Neural cell (in vitro differentiated cells): ENCODE results near the gene LDHD. TPM values are rescaled to one million over a fixed set of nuclear protein-coding genes. Genes with fewer than 3 reads are reported as not detected.
A peak's percentile ranks its signal among the peaks of the same experiment; 100 is the strongest.

ENCODE experiments used
- H2AFZ ChIP-seq: fragments of 200-600, 300-800 bp; sonication (generic), shearing (Covaris generic); 2 replicates; pipeline ENCODE4 v1.6.0; 2014; ENCODE audit warnings: low read depth, mild to moderate bottlenecking, antibody characterized with exemption, low read length, moderate library complexity
- H3F3A ChIP-seq: fragments of 200-600 bp; shearing (Covaris generic); 2 replicates; pipeline ENCODE4 v1.6.1; 2016; ENCODE audit warnings: mild to moderate bottlenecking, moderate library complexity, mixed read lengths, antibody characterized with exemption, low read length; ENCODE audit not compliant: insufficient read depth, poor library complexity, severe bottlenecking
- H3K27ac ChIP-seq: fragments of 200-600, 300-800 bp; sonication (generic), shearing (Covaris generic); 2 replicates; pipeline ENCODE4 v1.5.1; 2014; ENCODE audit warnings: mild to moderate bottlenecking, low read length, moderate library complexity
- H3K27me3 ChIP-seq: fragments of 300-800, 200-600 bp; sonication (generic), shearing (Covaris generic); 2 replicates; pipeline ENCODE4 v1.6.0; 2014; ENCODE audit warnings: mild to moderate bottlenecking, low read depth, low read length, moderate library complexity; ENCODE audit not compliant: insufficient read depth
- H3K36me3 ChIP-seq: fragments of 300-800, 200-600 bp; sonication (generic), shearing (Covaris generic); 2 replicates; pipeline ENCODE4 v1.5.1; 2014; ENCODE audit warnings: mild to moderate bottlenecking, antibody characterized with exemption, low read length, moderate library complexity; ENCODE audit not compliant: insufficient read depth
- H3K4me2 ChIP-seq: fragments of 300-800, 200-600 bp; sonication (generic), shearing (Covaris generic); 2 replicates; pipeline ENCODE4 v1.6.0; 2014; ENCODE audit warnings: mild to moderate bottlenecking, low read length
- H3K4me3 ChIP-seq: fragments of 300-800, 200-600 bp; sonication (generic), shearing (Covaris generic); 2 replicates; pipeline ENCODE4 v1.5.1; 2014; ENCODE audit warnings: mild to moderate bottlenecking, low read length, moderate library complexity
- H3K79me2 ChIP-seq: fragments of 200-600 bp; shearing (Covaris generic); replicated peaks from 2 replicates; pipeline ENCODE4 v1.6.0; 2014; ENCODE audit warnings: mild to moderate bottlenecking, low read length, moderate library complexity; ENCODE audit not compliant: insufficient read depth
- H3K9ac ChIP-seq: fragments of 300-800, 200-600 bp; sonication (generic), shearing (Covaris generic); 2 replicates; pipeline ENCODE4 v1.6.1; 2016; ENCODE audit warnings: mild to moderate bottlenecking, low read length, mixed read lengths
- H3K9me2 ChIP-seq: fragments of 200-600 bp; shearing (Covaris generic); 2 replicates; pipeline ENCODE4 v1.6.1; 2016; ENCODE audit warnings: mild to moderate bottlenecking, low read length, mixed read lengths; ENCODE audit not compliant: insufficient read depth
- H3K9me3 ChIP-seq: fragments of 200-600, 300-800 bp; sonication (generic), shearing (Covaris generic); 2 replicates; pipeline ENCODE4 v1.6.1; 2016; ENCODE audit warnings: mild to moderate bottlenecking, mixed run types, low read length, moderate library complexity, mixed read lengths
- H4K20me1 ChIP-seq: fragments of 200-600 bp; shearing (Covaris generic); 2 replicates; pipeline ENCODE4 v1.6.1; 2016; ENCODE audit warnings: mild to moderate bottlenecking, mixed run types; ENCODE audit not compliant: insufficient read depth
- EP300 ChIP-seq: fragments of 450-650 bp; conservative IDR thresholded peaks from 2 replicates; pipeline ENCODE4 v1.6.1; 2014; ENCODE audit warnings: antibody characterized with exemption, mild to moderate bottlenecking, moderate library complexity; ENCODE audit not compliant: poor library complexity, severe bottlenecking
- EZH2 ChIP-seq: fragments of 200-600, 300-800 bp; shearing (Covaris generic), sonication (generic); IDR thresholded peaks from 2 replicates; pipeline ENCODE4 v1.6.1; 2014; ENCODE audit warnings: antibody characterized with exemption, low read length, borderline replicate concordance, mild to moderate bottlenecking; ENCODE audit not compliant: insufficient read depth, poor library complexity, severe bottlenecking
- MXI1 ChIP-seq: fragments of 450-650 bp; conservative IDR thresholded peaks from 2 replicates; pipeline ENCODE4 v1.6.1; 2014; ENCODE audit warnings: antibody characterized with exemption, mild to moderate bottlenecking; ENCODE audit not compliant: poor library complexity, severe bottlenecking
- POLR2AphosphoS5 ChIP-seq: IDR thresholded peaks from 2 replicates; pipeline ENCODE4 v1.6.1; 2012
- RAD21 ChIP-seq: fragments of 450-650 bp; conservative IDR thresholded peaks from 2 replicates; pipeline ENCODE4 v1.6.1; 2014; ENCODE audit warnings: antibody characterized with exemption, mild to moderate bottlenecking, moderate library complexity
- REST ChIP-seq: IDR thresholded peaks from 2 replicates; pipeline ENCODE4 v1.6.1; 2012; ENCODE audit warnings: borderline replicate concordance
- SMC3 ChIP-seq: fragments of 450-650 bp; conservative IDR thresholded peaks from 2 replicates; pipeline ENCODE4 v1.6.1; 2014; ENCODE audit warnings: antibody characterized with exemption, mild to moderate bottlenecking, moderate library complexity; ENCODE audit not compliant: poor library complexity
- TAF1 ChIP-seq: IDR thresholded peaks from 2 replicates; pipeline ENCODE4 v1.6.1; 2012; ENCODE audit warnings: low read depth
- polyA plus RNA-seq: library from polyadenylated mRNA; depleted of rRNA; stranded (reverse); fragments of >200 nt; gene quantifications from 2 replicates; pipeline ENCODE4 v1.2.3, GENCODE V29; 2014
- TF ChIP-seq, protein P1 (sequence below): fragments of 450-650 bp; IDR thresholded peaks from 2 replicates; pipeline ENCODE4 v1.5.1; 2014; ENCODE audit warnings: antibody characterized with exemption, mild to moderate bottlenecking, moderate library complexity; ENCODE audit not compliant: poor library complexity, severe bottlenecking

LDHD gene
- polyA plus RNA-seq, 1 donor from 2014 or later = not detected

DNA sequence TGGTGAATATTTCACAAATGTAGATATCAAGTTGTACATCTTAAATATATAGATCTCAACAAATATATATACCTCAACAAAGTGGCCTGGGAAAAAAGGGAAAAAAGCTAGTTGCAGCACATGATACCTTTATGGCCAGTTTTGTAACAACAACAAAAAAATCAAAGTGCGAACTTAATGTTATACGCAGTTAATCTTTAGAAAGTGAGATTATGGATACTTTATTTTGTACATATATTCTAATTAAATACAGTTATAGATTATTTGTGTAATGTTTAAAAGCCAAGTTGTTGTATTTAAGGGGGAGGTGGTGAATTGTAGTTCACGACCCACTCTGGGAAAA lies 31.4 kb upstream of the LDHD start:
- Histone ChIP-seq H3K4me2 (peak overlapping the region; percentile 61), H3K9me3 (peaks cover 3% of the 10 kb centered on the region), H3K27me3 (no peaks in the 10 kb centered on the region), H3K36me3 (peaks cover under 1% of the 10 kb centered on the region), H2AFZ (no peak overlapping the region), H3K79me2 (peaks cover 40% of the 10 kb centered on the region), H4K20me1 (no peaks in the 10 kb centered on the region), H3K9me2 (no peaks in the 10 kb centered on the region), H3K4me3 (peak overlapping the region; percentile 100), H3F3A (no peaks in the 10 kb centered on the region), H3K9ac (no peak overlapping the region), H3K27ac (no peak overlapping the region)
- TF ChIP-seq, protein P1, sequence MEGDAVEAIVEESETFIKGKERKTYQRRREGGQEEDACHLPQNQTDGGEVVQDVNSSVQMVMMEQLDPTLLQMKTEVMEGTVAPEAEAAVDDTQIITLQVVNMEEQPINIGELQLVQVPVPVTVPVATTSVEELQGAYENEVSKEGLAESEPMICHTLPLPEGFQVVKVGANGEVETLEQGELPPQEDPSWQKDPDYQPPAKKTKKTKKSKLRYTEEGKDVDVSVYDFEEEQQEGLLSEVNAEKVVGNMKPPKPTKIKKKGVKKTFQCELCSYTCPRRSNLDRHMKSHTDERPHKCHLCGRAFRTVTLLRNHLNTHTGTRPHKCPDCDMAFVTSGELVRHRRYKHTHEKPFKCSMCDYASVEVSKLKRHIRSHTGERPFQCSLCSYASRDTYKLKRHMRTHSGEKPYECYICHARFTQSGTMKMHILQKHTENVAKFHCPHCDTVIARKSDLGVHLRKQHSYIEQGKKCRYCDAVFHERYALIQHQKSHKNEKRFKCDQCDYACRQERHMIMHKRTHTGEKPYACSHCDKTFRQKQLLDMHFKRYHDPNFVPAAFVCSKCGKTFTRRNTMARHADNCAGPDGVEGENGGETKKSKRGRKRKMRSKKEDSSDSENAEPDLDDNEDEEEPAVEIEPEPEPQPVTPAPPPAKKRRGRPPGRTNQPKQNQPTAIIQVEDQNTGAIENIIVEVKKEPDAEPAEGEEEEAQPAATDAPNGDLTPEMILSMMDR = no peak
- TF ChIP-seq MXI1 (no peak), POLR2AphosphoS5 (no peak), TAF1 (no peak), EZH2 (no peak), REST (no peak), RAD21 (no peak), EP300 (no peak), SMC3 (no peak)

DNA sequence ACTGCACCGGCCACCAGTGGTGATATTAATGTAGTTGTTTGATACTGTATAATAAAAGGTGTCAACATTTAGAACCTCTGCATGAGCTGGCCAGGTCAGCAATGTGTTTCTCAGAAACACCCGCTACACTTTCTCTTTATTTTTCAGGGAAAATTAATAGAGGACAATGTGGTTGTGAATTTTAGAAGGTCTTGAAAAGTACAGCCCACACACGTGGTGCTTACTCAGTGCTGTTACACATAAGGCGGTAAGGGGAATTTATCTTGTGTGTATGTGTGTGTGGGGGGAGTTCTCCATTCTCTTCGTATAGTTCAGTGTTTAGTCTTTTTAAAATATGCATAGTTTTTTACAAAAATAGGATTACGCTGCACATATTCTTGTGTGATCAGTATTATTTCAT lies 27.4 kb upstream of the LDHD start:
- peaks cover 1% of the 10 kb centered on the region for H3K79me2 ChIP-seq
- H3K36me3 ChIP-seq = no peaks in the 10 kb centered on the region
- TF ChIP-seq POLR2AphosphoS5 (no peak), TAF1 (no peak), EP300 (no peak), MXI1 (no peak), EZH2 (no peak), SMC3 (no peak), RAD21 (no peak), REST (no peak)
- TF ChIP-seq, protein P1 = no peak
- H3K9me3 ChIP-seq = peaks cover 3% of the 10 kb centered on the region
- no peaks in the 10 kb centered on the region for H4K20me1 ChIP-seq
- H3K27ac ChIP-seq = no peak overlapping the region
- no peak overlapping the region for H3K4me2 ChIP-seq
- no peaks in the 10 kb centered on the region for H3F3A ChIP-seq
- no peak overlapping the region for H3K9ac ChIP-seq
- H3K9me2 ChIP-seq = no peaks in the 10 kb centered on the region
- no peak overlapping the region for H2AFZ ChIP-seq
- no peaks in the 10 kb centered on the region for H3K27me3 ChIP-seq
- H3K4me3 ChIP-seq = no peak overlapping the region
